Measurements from ENCODE around the gene MAN1B1. TPM values are rescaled to one million over a fixed set of nuclear protein-coding genes. Genes with fewer than 3 reads are reported as not detected.

Gene MAN1B1
- total and polyA plus RNA-seq, 2 donors (not counting 1 experiment from before 2014, with no cell fraction given) = 45.5 to 96.6 TPM

GRCh38 chr9:137140151-137141012 is 53.6 kb downstream of the MAN1B1 start:
- DNase-seq (ENCODE audit: low read depth in 2 of 2) = no peak
- Histone ChIP-seq H2AFZ (ENCODE audit: low read length) (no peak overlapping the region), H3K27ac (ENCODE audit: insufficient read depth, low read length) (no peak overlapping the region), H3K4me3 (replicated peaks in 1 of 4; ENCODE audit: control extremely low read depth in 1 of 4, insufficient read depth in 1 of 4, low read depth in 3 of 4, low read length in 4 of 4) (no peak overlapping the region), H3K9me3 (ENCODE audit: control insufficient read depth, insufficient read depth, low read depth, low read length) (no peaks in the 10 kb centered on the region), H4K20me1 (ENCODE audit: control insufficient read depth, extremely low read depth, insufficient read depth, low read length) (no peaks in the 10 kb centered on the region), H3K79me2 (ENCODE audit: control insufficient read depth, insufficient read depth, low read length) (no peaks in the 10 kb centered on the region), H3K27me3 (ENCODE audit: control insufficient read depth, insufficient read depth, low read length) (peaks cover 29% of the 10 kb centered on the region), H3K36me3 (ENCODE audit: control insufficient read depth, insufficient read depth, low read length) (no peaks in the 10 kb centered on the region), H3K4me1 (ENCODE audit: control insufficient read depth, extremely low read depth, insufficient read depth, low read length) (no peaks in the 10 kb centered on the region), H3K9ac (ENCODE audit: insufficient read depth, low read length) (no peak overlapping the region), H3K4me2 (ENCODE audit: extremely low read depth, insufficient read depth, low read length) (no peak overlapping the region)
- TF ChIP-seq EZH2 (IDR thresholded peaks at IDR 0.05; ENCODE audit: low read length, missing control alignments) = no peak
- TF ChIP-seq, protein P1, sequence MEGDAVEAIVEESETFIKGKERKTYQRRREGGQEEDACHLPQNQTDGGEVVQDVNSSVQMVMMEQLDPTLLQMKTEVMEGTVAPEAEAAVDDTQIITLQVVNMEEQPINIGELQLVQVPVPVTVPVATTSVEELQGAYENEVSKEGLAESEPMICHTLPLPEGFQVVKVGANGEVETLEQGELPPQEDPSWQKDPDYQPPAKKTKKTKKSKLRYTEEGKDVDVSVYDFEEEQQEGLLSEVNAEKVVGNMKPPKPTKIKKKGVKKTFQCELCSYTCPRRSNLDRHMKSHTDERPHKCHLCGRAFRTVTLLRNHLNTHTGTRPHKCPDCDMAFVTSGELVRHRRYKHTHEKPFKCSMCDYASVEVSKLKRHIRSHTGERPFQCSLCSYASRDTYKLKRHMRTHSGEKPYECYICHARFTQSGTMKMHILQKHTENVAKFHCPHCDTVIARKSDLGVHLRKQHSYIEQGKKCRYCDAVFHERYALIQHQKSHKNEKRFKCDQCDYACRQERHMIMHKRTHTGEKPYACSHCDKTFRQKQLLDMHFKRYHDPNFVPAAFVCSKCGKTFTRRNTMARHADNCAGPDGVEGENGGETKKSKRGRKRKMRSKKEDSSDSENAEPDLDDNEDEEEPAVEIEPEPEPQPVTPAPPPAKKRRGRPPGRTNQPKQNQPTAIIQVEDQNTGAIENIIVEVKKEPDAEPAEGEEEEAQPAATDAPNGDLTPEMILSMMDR (conservative IDR thresholded peaks at IDR 0.05 in 1 of 2, IDR thresholded peaks at IDR 0.05 in 1 of 2; ENCODE audit: low read depth in 1 of 2, low read length in 2 of 2) = no peak

DNA sequence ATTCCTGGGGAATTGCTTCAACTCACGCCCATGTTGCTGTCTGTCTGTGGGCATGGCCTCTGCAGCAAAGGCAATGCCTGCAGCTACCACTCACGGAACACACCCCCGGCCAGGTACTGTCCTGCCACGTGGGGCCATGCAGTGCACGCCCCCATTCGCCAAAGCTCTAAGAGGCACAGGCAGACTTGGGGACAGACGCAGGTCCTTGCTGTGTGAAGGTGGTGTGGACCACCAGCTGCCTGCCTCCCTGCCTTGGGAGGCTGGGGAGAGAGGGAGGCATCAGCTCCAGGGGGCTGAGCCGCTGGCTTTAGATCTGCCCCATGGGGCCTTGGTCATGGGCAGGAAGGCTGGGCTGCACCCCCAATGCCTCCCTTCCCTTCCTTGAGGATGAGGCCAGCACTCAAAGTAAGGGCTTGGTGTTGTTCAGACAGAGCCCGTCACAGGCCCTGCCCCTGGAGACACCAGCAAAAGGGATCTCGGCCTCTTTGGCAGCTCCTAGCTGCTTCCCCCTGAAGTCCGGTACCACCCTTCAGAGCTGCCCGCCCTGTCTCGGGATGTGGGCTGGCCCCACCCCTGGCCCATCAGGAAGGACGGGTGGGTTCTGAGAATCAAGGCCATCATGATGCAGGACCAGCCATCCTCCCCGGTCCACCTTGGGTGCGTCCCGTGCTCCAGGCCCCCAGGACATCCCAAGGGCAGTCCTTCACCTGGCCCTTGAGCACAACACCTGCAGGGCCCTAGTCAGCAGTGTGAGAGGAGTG is 54.4 kb downstream of the MAN1B1 start:
- Histone ChIP-seq H4K20me1 (ENCODE audit: control insufficient read depth, extremely low read depth, insufficient read depth, low read length) (no peaks in the 10 kb centered on the region), H3K79me2 (ENCODE audit: control insufficient read depth, insufficient read depth, low read length) (no peaks in the 10 kb centered on the region), H2AFZ (ENCODE audit: low read length) (no peak overlapping the region), H3K9me3 (ENCODE audit: control insufficient read depth, insufficient read depth, low read depth, low read length) (no peaks in the 10 kb centered on the region), H3K4me3 (replicated peaks in 1 of 4; ENCODE audit: control extremely low read depth in 1 of 4, insufficient read depth in 1 of 4, low read depth in 3 of 4, low read length in 4 of 4) (no peak overlapping the region), H3K4me1 (ENCODE audit: control insufficient read depth, extremely low read depth, insufficient read depth, low read length) (no peaks in the 10 kb centered on the region), H3K27ac (ENCODE audit: insufficient read depth, low read length) (no peak overlapping the region), H3K9ac (ENCODE audit: insufficient read depth, low read length) (no peak overlapping the region), H3K27me3 (ENCODE audit: control insufficient read depth, insufficient read depth, low read length) (peaks cover 29% of the 10 kb centered on the region), H3K36me3 (ENCODE audit: control insufficient read depth, insufficient read depth, low read length) (no peaks in the 10 kb centered on the region), H3K4me2 (ENCODE audit: extremely low read depth, insufficient read depth, low read length) (no peak overlapping the region)
- no peak for DNase-seq (ENCODE audit: low read depth in 2 of 2)
- TF ChIP-seq, protein P1 (conservative IDR thresholded peaks at IDR 0.05 in 1 of 2, IDR thresholded peaks at IDR 0.05 in 1 of 2; ENCODE audit: low read depth in 1 of 2, low read length in 2 of 2) = no peak
- TF ChIP-seq EZH2 (IDR thresholded peaks at IDR 0.05; ENCODE audit: low read length, missing control alignments) = no peak

All from fibroblast of lung (primary cell).